Dendritic cell treated with granulocyte-macrophage colony-stimulating factor and Interleukin-4, amounts not matched to agents 40 ng/mL and 50 ng/mL, for 4 days (primary cell): Measurements from ENCODE around the gene RXRA.
A peak's percentile ranks its signal among the peaks of the same experiment; 100 is the strongest.

Source experiments
- H3K27ac Mint-ChIP-seq: one replicate; pipeline ENCODE4 v1.8.0; 2022; ENCODE audit warnings: mild to moderate bottlenecking, mixed read lengths
- H3K27me3 Mint-ChIP-seq: one replicate; pipeline ENCODE4 v1.8.0; 2022; ENCODE audit warnings: mild to moderate bottlenecking, mixed read lengths
- H3K36me3 Mint-ChIP-seq: one replicate; pipeline ENCODE4 v1.8.0; 2022; ENCODE audit warnings: low read depth, mixed read lengths
- H3K4me1 Mint-ChIP-seq: one replicate; pipeline ENCODE4 v1.8.0; 2022; ENCODE audit warnings: low read depth, mixed read lengths
- H3K4me3 Mint-ChIP-seq: one replicate; pipeline ENCODE4 v1.8.0; 2022; ENCODE audit warnings: mild to moderate bottlenecking, moderate library complexity, mixed read lengths
- H3K9me3 Mint-ChIP-seq: one replicate; pipeline ENCODE4 v1.8.0; 2022; ENCODE audit warnings: mixed read lengths
- intact Hi-C: fragments of 100-400 bp; cut with micrococcal nuclease; formaldehyde crosslinking; loops from one replicate; pipeline ENCODE4 v1.15.0; 2022

The RXRA gene

GRCh38 chr9:134401391-134401790 lies 75.1 kb downstream of the RXRA start:
- peak overlapping the region; percentile 96 for H3K27ac Mint-ChIP-seq
- peaks cover 82% of the 10 kb centered on the region for H3K36me3 Mint-ChIP-seq
- H3K4me3 Mint-ChIP-seq = no peak overlapping the region
- H3K27me3 Mint-ChIP-seq = no peaks in the 10 kb centered on the region
- peaks cover 86% of the 10 kb centered on the region for H3K4me1 Mint-ChIP-seq
- intact Hi-C loops = loop anchor here (10.0 kb wide), 1 partner anchor 57 kb away; no protein-coding TSS in a partner anchor
- no peaks in the 10 kb centered on the region for H3K9me3 Mint-ChIP-seq

- Mint-ChIP-seq H3K27me3 (no peaks in the 10 kb centered on the region), H3K36me3 (peaks cover 90% of the 10 kb centered on the region), H3K9me3 (no peaks in the 10 kb centered on the region), H3K27ac (peak overlapping the region; percentile 96), H3K4me3 (no peak overlapping the region), H3K4me1 (peaks cover 86% of the 10 kb centered on the region)
- intact Hi-C loops = loop anchor here (10.0 kb wide), 1 partner anchor 57 kb away; no protein-coding TSS in a partner anchor
Measured at GRCh38 chr9:134402182-134402581, 75.9 kb downstream of the RXRA start.

GRCh38 chr9:134403292-134403681 lies 77.0 kb downstream of the RXRA start:
- intact Hi-C loops = loop anchor here (10.0 kb wide), 1 partner anchor 58 kb away; no protein-coding TSS in a partner anchor
- Mint-ChIP-seq H3K36me3 (peaks cover 99% of the 10 kb centered on the region), H3K27ac (peak overlapping the region; percentile 96), H3K27me3 (no peaks in the 10 kb centered on the region), H3K4me1 (peaks cover 91% of the 10 kb centered on the region), H3K4me3 (peak overlapping the region; percentile 53), H3K9me3 (no peaks in the 10 kb centered on the region)

GRCh38 chr9:134403682-134404301 lies 77.5 kb downstream of the RXRA start:
- Mint-ChIP-seq H3K4me3 (peak overlapping the region; percentile 53), H3K4me1 (peaks cover 96% of the 10 kb centered on the region), H3K9me3 (no peaks in the 10 kb centered on the region), H3K27ac (peak overlapping the region; percentile 96), H3K36me3 (peaks cover 99% of the 10 kb centered on the region), H3K27me3 (no peaks in the 10 kb centered on the region)
- intact Hi-C loops = loop anchor here (10.0 kb wide), 1 partner anchor 59 kb away; no protein-coding TSS in a partner anchor

- Mint-ChIP-seq H3K4me1 (peaks cover 100% of the 10 kb centered on the region), H3K27me3 (no peaks in the 10 kb centered on the region), H3K4me3 (peak overlapping the region; percentile 39), H3K27ac (peak overlapping the region; percentile 96), H3K9me3 (no peaks in the 10 kb centered on the region), H3K36me3 (peaks cover 99% of the 10 kb centered on the region)
- intact Hi-C loops = loop anchor here (5.0 to 10.0 kb wide), 2 partner anchors 38 to 60 kb away; no protein-coding TSS in a partner anchor
Measured at GRCh38 chr9:134404376-134405358, 78.4 kb downstream of the RXRA start.

- H3K4me1 Mint-ChIP-seq = peaks cover 100% of the 10 kb centered on the region
Measured at GRCh38 chr9:134405527-134405926, 79.3 kb downstream of the RXRA start.

GRCh38 chr9:134406366-134407120 lies 80.3 kb downstream of the RXRA start:
- Mint-ChIP-seq H3K4me1 (peaks cover 100% of the 10 kb centered on the region), H3K36me3 (peaks cover 99% of the 10 kb centered on the region), H3K9me3 (no peaks in the 10 kb centered on the region), H3K27ac (peak overlapping the region; percentile 96), H3K4me3 (peak overlapping the region; percentile 67), H3K27me3 (no peaks in the 10 kb centered on the region)
- intact Hi-C loops = loop anchor here (2.0 to 10.0 kb wide), 3 partner anchors 34 to 62 kb away; no protein-coding TSS in a partner anchor

More at GRCh38 chr9:134405527-134405926, 79.3 kb downstream of the RXRA start:
- Mint-ChIP-seq H3K36me3 (peaks cover 99% of the 10 kb centered on the region), H3K9me3 (no peaks in the 10 kb centered on the region), H3K4me3 (peak overlapping the region; percentile 67), H3K27ac (peak overlapping the region; percentile 96), H3K27me3 (no peaks in the 10 kb centered on the region)
- intact Hi-C loops = loop anchor here (5.0 to 10.0 kb wide), 2 partner anchors 37 to 61 kb away; no protein-coding TSS in a partner anchor

GRCh38 chr9:134407121-134407779 lies 81.0 kb downstream of the RXRA start:
- intact Hi-C loops = loop anchor here (2.0 to 10.0 kb wide), 3 partner anchors 34 to 62 kb away; no protein-coding TSS in a partner anchor
- peak overlapping the region; percentile 67 for H3K4me3 Mint-ChIP-seq
- H3K27me3 Mint-ChIP-seq = no peaks in the 10 kb centered on the region
- peaks cover 99% of the 10 kb centered on the region for H3K36me3 Mint-ChIP-seq
- no peaks in the 10 kb centered on the region for H3K9me3 Mint-ChIP-seq
- H3K4me1 Mint-ChIP-seq = peaks cover 100% of the 10 kb centered on the region
- H3K27ac Mint-ChIP-seq = peak overlapping the region; percentile 96

GRCh38 chr9:134408389-134408788 lies 82.1 kb downstream of the RXRA start:
- H3K27me3 Mint-ChIP-seq = no peaks in the 10 kb centered on the region
- intact Hi-C loops = loop anchor here (5.0 to 10.0 kb wide), 2 partner anchors 34 to 64 kb away; no protein-coding TSS in a partner anchor
- H3K4me1 Mint-ChIP-seq = peaks cover 100% of the 10 kb centered on the region
- peak overlapping the region; percentile 67 for H3K4me3 Mint-ChIP-seq
- H3K9me3 Mint-ChIP-seq = no peaks in the 10 kb centered on the region
- H3K36me3 Mint-ChIP-seq = peaks cover 99% of the 10 kb centered on the region
- H3K27ac Mint-ChIP-seq = peak overlapping the region; percentile 96

- intact Hi-C loops = loop anchor here (5.0 to 10.0 kb wide), 2 partner anchors 33 to 64 kb away; no protein-coding TSS in a partner anchor
- peaks cover 99% of the 10 kb centered on the region for H3K36me3 Mint-ChIP-seq
- peak overlapping the region; percentile 67 for H3K4me3 Mint-ChIP-seq
- no peaks in the 10 kb centered on the region for H3K27me3 Mint-ChIP-seq
- H3K9me3 Mint-ChIP-seq = no peaks in the 10 kb centered on the region
- peaks cover 97% of the 10 kb centered on the region for H3K4me1 Mint-ChIP-seq
- H3K27ac Mint-ChIP-seq = peak overlapping the region; percentile 96
Measured at GRCh38 chr9:134408939-134409737, 82.9 kb downstream of the RXRA start.

- Mint-ChIP-seq H3K9me3 (no peaks in the 10 kb centered on the region), H3K27ac (peak overlapping the region; percentile 96), H3K4me3 (peak overlapping the region; percentile 70), H3K36me3 (peaks cover 100% of the 10 kb centered on the region), H3K4me1 (peaks cover 86% of the 10 kb centered on the region), H3K27me3 (no peaks in the 10 kb centered on the region)
- intact Hi-C loops = no loop called here
Measured at GRCh38 chr9:134410071-134410834, 84.0 kb downstream of the RXRA start.
